Adrenal gland (tissue), 5 donors: ENCODE measurements around the gene GNB3.

ENCODE experiments used
- CTCF ChIP-seq, 6 experiments: fragments of 450-650 bp in 4 of 6; fragments of 200-600 bp in 2 of 6; sonication (generic) in 1 of 6; IDR thresholded peaks; 1 replicate in 5 of 6; 2 replicates in 1 of 6; pipeline versions ENCODE4 v1.5.1 to v1.8.0; 2016 to 2021; ENCODE audit warnings: antibody characterized with exemption in 6 of 6, mild to moderate bottlenecking in 2 of 6, moderate library complexity in 1 of 6
- POLR2A ChIP-seq, 2 donors: fragments of 450-650 bp; IDR thresholded peaks; one replicate each; pipeline ENCODE4 v1.6.1; 2017; ENCODE audit warnings: antibody characterized with exemption in 2 of 2, mild to moderate bottlenecking in 2 of 2, moderate library complexity in 1 of 2
- donor health status: DM: no; HTN: no; CAD: no.

- TF ChIP-seq POLR2A (IDR thresholded peaks at IDR 0.05) (no peak), CTCF (IDR thresholded peaks at IDR 0.05) (no peak)
Measured at GRCh38 chr12:6854036-6854435, 13.3 kb downstream of the GNB3 start.
